Vagina (tissue), 2 donors: ENCODE results near the gene LMOD1. TPM values are rescaled to one million over a fixed set of nuclear protein-coding genes. Genes with fewer than 3 reads are reported as not detected.

ENCODE experiments used
- DNase-seq, 2 donors: peaks; one replicate each; pipeline ENCODE4 v3.0.0-alpha.2; 2017; ENCODE audit errors: extremely low spot score in 2 of 2
- H3K27ac ChIP-seq: fragments of 200-600 bp; sonication (generic); one replicate; pipeline ENCODE4 v1.5.1; 2019
- H3K27me3 ChIP-seq: fragments of 200-600 bp; sonication (generic); one replicate; pipeline ENCODE4 v1.5.1; 2019
- H3K36me3 ChIP-seq, 2 donors: fragments of 200-600 bp; sonication (generic); one replicate each; pipeline ENCODE4 v1.5.1; 2017 to 2019
- H3K4me1 ChIP-seq: fragments of 200-600 bp; sonication (generic); one replicate; pipeline ENCODE4 v1.5.1; 2019
- H3K4me3 ChIP-seq, 2 donors: fragments of 200-600 bp; sonication (generic); 1 replicate in 1 of 2; 2 replicates in 1 of 2; pipeline ENCODE4 v1.5.1; 2016 to 2019
- H3K9me3 ChIP-seq: fragments of 200-600 bp; sonication (generic); one replicate; pipeline ENCODE4 v1.5.1; 2019
- CTCF ChIP-seq, 3 experiments: fragments of 450-650 bp in 2 of 3; fragments of 200-600 bp in 1 of 3; sonication (generic) in 1 of 3; IDR thresholded peaks; one replicate each; pipeline ENCODE4 v1.5.1; 2017 to 2019; ENCODE audit warnings: antibody characterized with exemption in 3 of 3, mild to moderate bottlenecking in 2 of 3, moderate library complexity in 2 of 3
- POLR2A ChIP-seq, 2 donors: fragments of 450-650 bp; IDR thresholded peaks; one replicate each; pipeline ENCODE4 v1.6.1; 2017; ENCODE audit warnings: antibody characterized with exemption in 2 of 2, mild to moderate bottlenecking in 2 of 2, moderate library complexity in 2 of 2
- POLR2AphosphoS5 ChIP-seq, 2 donors: sonication (generic); formaldehyde crosslinking; IDR thresholded peaks; one replicate each; pipeline ENCODE4 v1.9.0; 2017; ENCODE audit warnings: antibody characterized with exemption in 2 of 2, mild to moderate bottlenecking in 2 of 2, low read depth in 1 of 2; ENCODE audit not compliant: insufficient read depth in 1 of 2
- intact Hi-C: fragments of 100-400 bp; cut with DNase I; formaldehyde crosslinking; loops from one replicate; pipeline ENCODE4 v1.15.1; 2023
- total RNA-seq: library from RNA; depleted of rRNA; stranded (reverse); fragments of >200 nt; gene quantifications from one replicate; pipeline ENCODE4 v1.2.3, GENCODE V29; 2016

Gene LMOD1
- total RNA-seq, 1 donor from 2014 or later = 107 TPM

GRCh38 chr1:201930137-201930536, 16.2 kb downstream of the LMOD1 start:
- no peak for TF ChIP-seq POLR2A (IDR thresholded peaks at IDR 0.05)
- no peak for TF ChIP-seq POLR2AphosphoS5 (IDR thresholded peaks at IDR 0.05; ENCODE audit: insufficient read depth in 1 of 2, low read depth in 1 of 2)

GRCh38 chr1:201928266-201928665, 18.1 kb downstream of the LMOD1 start:
- H3K4me3 ChIP-seq = no peak overlapping the region
- H3K27ac ChIP-seq = peak overlapping the region; percentile 48
- no peaks in the 10 kb centered on the region for H3K36me3 ChIP-seq
- no peaks in the 10 kb centered on the region for H3K27me3 ChIP-seq
- H3K9me3 ChIP-seq = no peaks in the 10 kb centered on the region
- intact Hi-C loops = no loop called here
- DNase-seq = no peak
- peaks cover 19% of the 10 kb centered on the region for H3K4me1 ChIP-seq
- no peak for TF ChIP-seq POLR2A (IDR thresholded peaks at IDR 0.05)
- no peak for TF ChIP-seq POLR2AphosphoS5 (IDR thresholded peaks at IDR 0.05; ENCODE audit: insufficient read depth in 1 of 2, low read depth in 1 of 2)
- no peak for TF ChIP-seq CTCF (IDR thresholded peaks at IDR 0.05)

More at GRCh38 chr1:201930137-201930536, 16.2 kb downstream of the LMOD1 start:
- no peak overlapping the region for H3K27ac ChIP-seq
- no peak overlapping the region for H3K4me3 ChIP-seq
- DNase-seq = no peak
- no peaks in the 10 kb centered on the region for H3K9me3 ChIP-seq
- H3K4me1 ChIP-seq = peaks cover 23% of the 10 kb centered on the region
- no peaks in the 10 kb centered on the region for H3K27me3 ChIP-seq
- no peaks in the 10 kb centered on the region for H3K36me3 ChIP-seq
- intact Hi-C loops = no loop called here

- Histone ChIP-seq H3K27ac (peak overlapping the region; percentile 72), H3K4me1 (peaks cover 19% of the 10 kb centered on the region), H3K36me3 (no peaks in the 10 kb centered on the region)
Observed at GRCh38 chr1:201925981-201926645, 20.2 kb downstream of the LMOD1 start.

GRCh38 chr1:201925301-201925567, 21.1 kb downstream of the LMOD1 start:
- H3K27me3 ChIP-seq = no peaks in the 10 kb centered on the region

More at GRCh38 chr1:201925981-201926645, 20.2 kb downstream of the LMOD1 start:
- intact Hi-C loops = no loop called here
- TF ChIP-seq POLR2A (IDR thresholded peaks at IDR 0.05) = no peak
- no peak for TF ChIP-seq CTCF (IDR thresholded peaks at IDR 0.05)
- TF ChIP-seq POLR2AphosphoS5 (IDR thresholded peaks at IDR 0.05; ENCODE audit: insufficient read depth in 1 of 2, low read depth in 1 of 2) = no peak
- DNase-seq = no peak
- Histone ChIP-seq H3K27me3 (no peaks in the 10 kb centered on the region), H3K9me3 (no peaks in the 10 kb centered on the region), H3K4me3 (no peak overlapping the region)

GRCh38 chr1:201921952-201922558, 24.3 kb downstream of the LMOD1 start:
- H3K36me3 ChIP-seq = no peaks in the 10 kb centered on the region
- TF ChIP-seq POLR2A (IDR thresholded peaks at IDR 0.05) (no peak), CTCF (IDR thresholded peaks at IDR 0.05) (no peak), POLR2AphosphoS5 (IDR thresholded peaks at IDR 0.05; ENCODE audit: insufficient read depth in 1 of 2, low read depth in 1 of 2) (no peak)
- H3K4me1 ChIP-seq = peaks cover 58% of the 10 kb centered on the region

More at GRCh38 chr1:201925301-201925567, 21.1 kb downstream of the LMOD1 start:
- DNase-seq = no peak
- Histone ChIP-seq H3K27ac (peak overlapping the region; percentile 72), H3K9me3 (no peaks in the 10 kb centered on the region), H3K4me1 (peaks cover 28% of the 10 kb centered on the region), H3K36me3 (no peaks in the 10 kb centered on the region), H3K4me3 (no peak overlapping the region)
- intact Hi-C loops = no loop called here
- TF ChIP-seq POLR2AphosphoS5 (IDR thresholded peaks at IDR 0.05; ENCODE audit: insufficient read depth in 1 of 2, low read depth in 1 of 2) = no peak
- no peak for TF ChIP-seq CTCF (IDR thresholded peaks at IDR 0.05)
- TF ChIP-seq POLR2A (IDR thresholded peaks at IDR 0.05) = no peak

More at GRCh38 chr1:201921952-201922558, 24.3 kb downstream of the LMOD1 start:
- no peak overlapping the region for H3K4me3 ChIP-seq
- H3K9me3 ChIP-seq = no peaks in the 10 kb centered on the region
- no peaks in the 10 kb centered on the region for H3K27me3 ChIP-seq
- no peak for DNase-seq
- H3K27ac ChIP-seq = peak overlapping the region; percentile 25
- intact Hi-C loops = no loop called here
